Urothelium cell line (cell line): Measurements from ENCODE around the gene CLEC1B.
"Not testable (repeated sequence)": the region's sequence is repeated elsewhere in the genome, so short reads cannot be mapped to it uniquely, and the experiment has no call there.

Source experiments
- DNase-seq: peaks from one replicate; pipeline ENCODE4 v3.0.0; 2011; ENCODE audit warnings: low spot score, mixed read lengths
- FAIRE-seq: peaks from 2 replicates; lab custom pipeline; 2011; peaks lifted over from hg19 to GRCh38; lab: Jason Lieb, UNC

CLEC1B gene

DNA sequence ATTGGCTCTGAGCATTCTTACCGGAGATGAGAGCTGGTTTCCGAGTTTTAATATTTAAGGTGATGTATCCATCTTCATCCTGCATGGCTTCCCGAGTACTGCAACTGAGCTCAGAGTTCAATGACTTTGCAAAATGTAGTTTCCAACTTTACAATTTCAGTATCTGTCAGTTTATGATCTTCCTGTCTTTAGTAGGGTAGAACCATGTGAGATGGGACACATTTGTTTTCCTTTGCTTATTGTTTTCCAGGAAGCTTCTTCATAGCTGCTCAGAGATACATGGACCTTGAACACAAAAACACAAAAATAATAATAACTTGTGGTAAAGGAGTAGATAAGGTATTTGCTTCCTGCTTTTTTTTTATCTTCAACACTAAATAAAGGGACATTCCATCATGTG, at the start of gene CLEC1B:
TSS of gene CLEC1B (minus strand) at position 106 of the 400 bp plus-strand sequence. CDS start at position 85, 21 bp downstream.
- FAIRE-seq: no peak

GRCh38 chr12:10048526-10048925, 49.6 kb upstream of the CLEC1B start:
- FAIRE-seq (no peak), DNase-seq (no peak)

More for the DNA sequence above, at the start of gene CLEC1B:
- no peak for DNase-seq

GRCh38 chr12:10042167-10042566, 43.2 kb upstream of the CLEC1B start:
- DNase-seq (no peak), FAIRE-seq (no peak)

GRCh38 chr12:10033783-10034545, 35.0 kb upstream of the CLEC1B start:
- DNase-seq (no peak), FAIRE-seq (no peak)

DNA sequence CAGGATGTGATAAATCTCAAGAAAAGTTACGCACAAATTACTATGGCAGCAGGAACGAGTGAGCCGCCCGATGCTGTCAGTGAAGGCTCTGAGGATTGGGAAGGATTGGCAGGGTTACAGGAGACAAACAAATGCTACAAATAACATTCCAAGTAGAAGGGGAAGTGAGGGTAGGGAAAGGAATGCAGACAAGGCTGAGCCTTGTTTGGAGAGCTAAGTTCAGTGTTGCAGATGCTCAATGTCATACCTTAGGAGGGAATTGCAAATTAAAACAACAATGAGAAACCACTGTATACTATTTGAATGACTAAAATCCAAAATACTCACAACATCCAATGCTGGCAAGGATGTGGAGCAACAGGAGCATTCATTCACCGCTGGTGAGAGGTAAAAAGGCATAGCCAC, 32.9 kb upstream of the CLEC1B start:
- DNase-seq (peak; percentile 75), FAIRE-seq (peak; percentile 94)

DNA sequence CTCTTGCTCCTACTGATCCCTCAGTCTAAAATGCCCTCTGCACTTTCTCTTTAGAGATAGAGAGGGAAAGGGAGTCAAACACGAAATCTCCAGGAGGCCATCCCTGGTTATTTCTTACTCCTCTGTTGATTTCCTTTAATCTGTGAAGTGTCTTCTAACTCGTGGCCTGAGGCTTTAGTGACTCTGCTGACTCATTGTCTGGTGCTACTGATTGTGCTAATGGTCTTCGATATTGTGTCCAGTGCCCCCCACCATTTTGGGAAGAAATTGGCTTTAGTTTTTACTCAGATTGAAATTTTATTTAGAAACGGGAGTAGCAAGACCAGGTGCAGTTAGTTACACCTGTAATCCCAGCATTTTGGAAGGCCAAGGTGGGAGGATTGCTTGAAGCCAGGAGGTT, 32.4 kb upstream of the CLEC1B start:
- FAIRE-seq: no peak

GRCh38 chr12:10030446-10030845, 31.5 kb upstream of the CLEC1B start, which contains the start of gene CLEC9A:
CLEC9A (plus strand) TSS chr12:10030682; CDS start chr12:10052688, 22,006 bp downstream.
- DNase-seq (no peak), FAIRE-seq (peak; percentile 48)

More for the DNA sequence above, 32.4 kb upstream of the CLEC1B start:
- peak; percentile 40 for DNase-seq

DNA sequence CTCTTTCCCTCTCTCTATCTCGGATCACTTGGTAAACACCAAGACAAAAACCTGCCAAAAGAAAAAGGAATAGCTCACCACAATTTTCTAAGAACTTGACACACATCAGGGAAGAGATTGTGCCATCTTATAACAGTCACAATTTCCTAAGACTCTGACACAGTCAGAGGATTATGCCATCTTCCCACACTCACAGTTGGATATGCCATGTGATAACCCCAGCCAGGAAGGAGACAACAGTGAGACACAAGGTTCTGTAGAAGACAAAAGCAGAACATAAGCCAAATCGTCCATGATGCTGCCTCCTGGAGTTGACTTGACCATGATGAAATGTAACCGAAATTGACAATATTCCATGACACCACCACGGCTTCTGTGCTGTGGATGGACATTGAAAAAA, 28.8 kb upstream of the CLEC1B start:
- peak; percentile 82 for FAIRE-seq
- peak; percentile 40 for DNase-seq

GRCh38 chr12:10027311-10027710, 28.4 kb upstream of the CLEC1B start:
- DNase-seq: peak; percentile 37
- no peak for FAIRE-seq

DNA sequence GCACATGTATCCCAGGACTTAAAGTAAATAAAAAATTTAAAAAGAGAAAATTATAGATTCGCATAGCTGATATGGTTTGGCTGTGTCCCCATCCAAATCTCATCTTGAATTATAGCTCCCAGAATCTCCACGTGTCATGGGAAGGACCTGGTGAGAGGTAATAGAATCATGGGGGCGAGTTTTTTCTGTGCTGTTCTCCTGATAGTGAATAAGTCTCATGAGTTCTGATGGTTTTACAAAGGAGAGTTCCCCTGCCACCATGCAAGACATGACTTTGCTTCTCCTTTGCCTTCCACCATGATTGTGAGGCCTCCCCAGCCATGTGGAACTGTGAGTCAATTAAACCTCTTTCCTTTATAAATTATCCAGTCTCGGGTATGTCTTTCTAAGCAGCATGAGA, 27.7 kb upstream of the CLEC1B start:
- FAIRE-seq: not testable (repeated sequence)

DNA sequence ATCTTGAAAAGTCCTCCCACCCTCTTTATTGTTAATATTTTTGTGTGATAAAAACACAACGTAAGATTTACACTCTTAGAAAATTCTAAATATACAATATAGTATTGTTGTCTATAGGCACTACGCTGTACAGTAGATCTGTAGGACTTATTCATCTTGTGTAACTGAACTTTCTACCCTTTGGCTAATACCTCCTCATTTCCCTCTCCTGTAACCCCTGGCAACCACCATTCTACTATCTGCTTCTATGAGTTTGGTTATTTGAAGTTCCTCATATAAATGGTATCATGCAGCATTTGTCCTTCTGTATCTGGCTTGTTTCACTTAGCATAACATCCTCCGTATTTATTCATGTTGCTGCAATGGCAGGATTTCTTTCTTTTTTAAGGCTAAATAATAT, 26.3 kb upstream of the CLEC1B start:
- no peak for FAIRE-seq
- no peak for DNase-seq

More for the DNA sequence above, 27.7 kb upstream of the CLEC1B start:
- DNase-seq: not testable (repeated sequence)

GRCh38 chr12:10021342-10021741, 22.4 kb upstream of the CLEC1B start:
- DNase-seq (no peak), FAIRE-seq (no peak)

GRCh38 chr12:10018386-10018785, 19.5 kb upstream of the CLEC1B start:
- no peak for FAIRE-seq

GRCh38 chr12:10016881-10017280, 18.0 kb upstream of the CLEC1B start:
- DNase-seq (peak; percentile 39), FAIRE-seq (no peak)

More at GRCh38 chr12:10018386-10018785, 19.5 kb upstream of the CLEC1B start:
- no peak for DNase-seq

DNA sequence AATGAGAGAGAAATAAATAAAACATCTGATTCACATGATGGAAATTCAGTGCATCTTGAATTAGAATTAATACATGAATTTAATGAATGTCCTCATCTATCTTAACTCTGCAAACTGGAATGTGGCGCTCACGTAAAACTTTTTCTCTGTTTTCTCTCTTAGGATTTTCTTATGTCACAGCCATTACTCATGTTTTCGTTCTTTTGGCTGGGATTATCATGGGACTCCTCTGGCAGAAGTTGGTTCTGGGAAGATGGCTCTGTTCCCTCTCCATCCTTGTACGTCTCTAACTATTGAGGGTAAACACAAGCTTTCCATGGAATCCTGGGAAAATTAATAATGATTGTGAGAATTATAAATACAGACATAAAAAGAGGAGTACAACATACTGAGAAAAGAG, 16.5 kb upstream of the CLEC1B start:
- DNase-seq (no peak), FAIRE-seq (no peak)

- FAIRE-seq (peak; percentile 20), DNase-seq (no peak)
Measured at GRCh38 chr12:10012630-10013330, 13.9 kb upstream of the CLEC1B start.

DNA sequence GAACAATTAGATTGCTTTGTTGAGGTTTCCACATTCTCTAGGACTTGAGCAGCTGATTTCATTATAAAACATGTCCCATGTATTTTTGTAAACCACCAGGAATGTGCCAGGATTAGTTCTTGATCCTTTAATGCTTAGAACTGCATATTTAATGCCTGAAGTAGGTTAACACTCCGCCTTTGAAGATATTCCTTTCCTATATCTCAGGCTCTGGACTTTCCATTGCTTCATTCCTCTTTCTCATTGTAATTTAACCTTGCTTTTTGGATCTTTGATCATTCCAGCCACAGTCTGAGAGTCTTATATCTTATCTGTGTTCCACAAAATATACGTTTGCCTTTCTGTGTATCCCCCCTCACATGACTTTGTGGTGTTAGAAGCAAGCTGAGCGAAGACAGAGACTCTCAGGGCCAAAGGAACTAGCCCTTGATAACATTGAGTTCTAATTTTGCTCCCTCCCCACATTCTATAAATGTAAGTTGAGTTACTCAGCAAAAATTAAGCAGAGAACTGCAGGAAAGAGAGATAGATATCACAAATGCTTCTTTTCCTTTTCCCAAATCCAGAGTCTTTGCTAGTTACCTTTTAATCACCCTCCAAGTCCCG, 2.4 kb upstream of the CLEC1B start:
- DNase-seq (no peak), FAIRE-seq (no peak)

- DNase-seq (no peak), FAIRE-seq (no peak)
Measured at GRCh38 chr12:9992296-9992695, 6.6 kb downstream of the CLEC1B start.

DNA sequence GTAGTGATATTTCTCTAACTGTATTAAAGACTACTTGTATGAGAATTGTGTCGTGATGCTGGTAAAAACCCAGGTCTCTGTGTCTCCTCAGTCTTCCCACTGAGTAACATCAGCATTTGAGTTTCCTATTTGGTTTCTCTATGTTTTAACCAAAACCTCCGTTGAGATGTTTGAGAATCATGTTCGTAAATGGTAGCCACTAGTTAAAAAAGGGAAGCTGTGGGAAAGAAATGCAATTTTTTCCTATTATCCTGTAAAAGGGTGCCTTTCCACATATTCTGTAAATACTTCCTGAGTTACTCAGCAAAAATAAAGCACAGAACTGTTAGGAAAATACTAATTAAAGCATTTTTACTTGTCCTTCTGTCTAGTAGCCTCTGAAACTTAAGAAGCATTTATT, 7.0 kb downstream of the CLEC1B start:
- no peak for FAIRE-seq
- DNase-seq: no peak

GRCh38 chr12:9980126-9980525, 18.8 kb downstream of the CLEC1B start:
- FAIRE-seq: no peak
- DNase-seq: no peak

GRCh38 chr12:9977916-9978315, 21.0 kb downstream of the CLEC1B start:
- FAIRE-seq: no peak
- no peak for DNase-seq
